Left ventricle myocardium inferior (tissue), 1 donor: ENCODE measurements around the gene RFESD. TPM values are rescaled to one million over a fixed set of nuclear protein-coding genes. Genes with fewer than 3 reads are reported as not detected.
"Not testable (repeated sequence)": the region's sequence is repeated elsewhere in the genome, so short reads cannot be mapped to it uniquely, and the experiment has no call there.

Source experiments
- DNase-seq: peaks from one replicate; pipeline ENCODE4 v3.0.0-alpha.2; 2020
- H3K27ac ChIP-seq: fragments of 200-600 bp; replicated peaks from 2 replicates; pipeline ENCODE4 v1.8.0; 2021
- H3K27me3 ChIP-seq: fragments of 200-600 bp; 2 replicates; pipeline ENCODE4 v1.8.0; 2021; ENCODE audit warnings: low read depth
- H3K36me3 ChIP-seq: fragments of 200-600 bp; 2 replicates; pipeline ENCODE4 v1.8.0; 2021
- H3K4me1 ChIP-seq: fragments of 200-600 bp; 2 replicates; pipeline ENCODE4 v1.8.0; 2021
- H3K4me3 ChIP-seq: fragments of 200-600 bp; 2 replicates; pipeline ENCODE4 v1.8.0; 2021; ENCODE audit warnings: mild to moderate bottlenecking, moderate library complexity
- H3K9me3 ChIP-seq: fragments of 200-600 bp; replicated peaks from 2 replicates; pipeline ENCODE4 v1.8.0; 2021
- intact Hi-C: fragments of 100-400 bp; cut with micrococcal nuclease; formaldehyde crosslinking; loops from one replicate; pipeline ENCODE4 v1.11.0; 2022
- total RNA-seq: library from RNA; stranded (reverse); fragmentation: NEBNext Ultra II Directional; extraction: Animal tissue kit (Norgen Biotek cat#: 25700); gene quantifications from one replicate; pipeline ENCODE4 v1.2.1, GENCODE V29; 2021
- TF ChIP-seq, protein P1 (sequence below): fragments of 200-600 bp; IDR thresholded peaks from 2 replicates; pipeline ENCODE4 v1.8.0; 2021; ENCODE audit warnings: antibody characterized with exemption, mild to moderate bottlenecking, borderline replicate concordance
- donor health status: DM: no; HTN: yes; CAD: no; lungs with severe emphysema.

Gene RFESD
- total RNA-seq, 1 donor from 2014 or later, result 2.8 TPM

GRCh38 chr5:95628933-95629332 is 17.6 kb upstream of the RFESD start:
- Histone ChIP-seq H3K27ac (no peak overlapping the region), H3K36me3 (no peaks in the 10 kb centered on the region), H3K4me1 (peaks cover 13% of the 10 kb centered on the region), H3K27me3 (no peaks in the 10 kb centered on the region), H3K9me3 (no peaks in the 10 kb centered on the region), H3K4me3 (no peak overlapping the region)
- intact Hi-C loops, result no loop called here
- no peak for DNase-seq
- TF ChIP-seq, protein P1, sequence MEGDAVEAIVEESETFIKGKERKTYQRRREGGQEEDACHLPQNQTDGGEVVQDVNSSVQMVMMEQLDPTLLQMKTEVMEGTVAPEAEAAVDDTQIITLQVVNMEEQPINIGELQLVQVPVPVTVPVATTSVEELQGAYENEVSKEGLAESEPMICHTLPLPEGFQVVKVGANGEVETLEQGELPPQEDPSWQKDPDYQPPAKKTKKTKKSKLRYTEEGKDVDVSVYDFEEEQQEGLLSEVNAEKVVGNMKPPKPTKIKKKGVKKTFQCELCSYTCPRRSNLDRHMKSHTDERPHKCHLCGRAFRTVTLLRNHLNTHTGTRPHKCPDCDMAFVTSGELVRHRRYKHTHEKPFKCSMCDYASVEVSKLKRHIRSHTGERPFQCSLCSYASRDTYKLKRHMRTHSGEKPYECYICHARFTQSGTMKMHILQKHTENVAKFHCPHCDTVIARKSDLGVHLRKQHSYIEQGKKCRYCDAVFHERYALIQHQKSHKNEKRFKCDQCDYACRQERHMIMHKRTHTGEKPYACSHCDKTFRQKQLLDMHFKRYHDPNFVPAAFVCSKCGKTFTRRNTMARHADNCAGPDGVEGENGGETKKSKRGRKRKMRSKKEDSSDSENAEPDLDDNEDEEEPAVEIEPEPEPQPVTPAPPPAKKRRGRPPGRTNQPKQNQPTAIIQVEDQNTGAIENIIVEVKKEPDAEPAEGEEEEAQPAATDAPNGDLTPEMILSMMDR, result no peak

DNA sequence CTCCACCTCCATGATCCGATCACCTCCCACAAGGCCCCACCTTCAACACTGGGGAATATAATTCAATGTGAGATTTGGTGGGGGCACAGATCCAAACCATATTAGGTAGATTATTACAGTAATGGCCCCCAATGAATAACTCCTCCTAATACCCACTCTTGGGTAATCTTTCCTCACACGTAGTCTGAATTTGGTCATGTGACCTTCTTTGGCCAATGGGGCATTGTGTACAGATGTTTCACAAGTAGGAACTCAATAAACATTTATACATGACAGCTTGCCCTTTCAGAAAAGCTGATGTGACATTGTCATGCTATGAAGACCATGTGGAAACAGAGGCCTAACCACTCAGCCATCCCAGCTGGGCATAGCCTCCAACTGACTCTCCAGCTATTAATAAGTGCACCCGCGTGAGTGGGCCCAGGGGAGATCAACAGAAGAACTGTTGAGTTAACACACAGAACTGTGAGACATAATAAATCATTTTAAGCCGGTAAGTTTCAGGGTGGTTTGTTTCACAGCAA is 16.1 kb upstream of the RFESD start:
- H3K27ac ChIP-seq, result no peak overlapping the region
- intact Hi-C loops, result no loop called here
- H3K4me1 ChIP-seq, result peaks cover 13% of the 10 kb centered on the region
- H3K4me3 ChIP-seq, result no peak overlapping the region
- H3K9me3 ChIP-seq, result no peaks in the 10 kb centered on the region
- TF ChIP-seq, protein P1, result no peak
- no peaks in the 10 kb centered on the region for H3K27me3 ChIP-seq
- no peaks in the 10 kb centered on the region for H3K36me3 ChIP-seq
- DNase-seq, result no peak

GRCh38 chr5:95631255-95631958 is 15.2 kb upstream of the RFESD start:
- Histone ChIP-seq H3K27ac (no peak overlapping the region), H3K4me3 (no peak overlapping the region), H3K4me1 (peaks cover 13% of the 10 kb centered on the region), H3K9me3 (no peaks in the 10 kb centered on the region), H3K27me3 (no peaks in the 10 kb centered on the region), H3K36me3 (no peaks in the 10 kb centered on the region)
- TF ChIP-seq, protein P1, result no peak
- intact Hi-C loops, result no loop called here
- DNase-seq, result no peak

GRCh38 chr5:95631991-95632675 is 14.4 kb upstream of the RFESD start:
- TF ChIP-seq, protein P1, result no peak
- Histone ChIP-seq H3K9me3 (no peaks in the 10 kb centered on the region), H3K36me3 (no peaks in the 10 kb centered on the region), H3K4me1 (peaks cover 13% of the 10 kb centered on the region), H3K27ac (no peak overlapping the region), H3K4me3 (no peak overlapping the region), H3K27me3 (no peaks in the 10 kb centered on the region)
- DNase-seq, result no peak
- intact Hi-C loops, result no loop called here

- H3K27me3 ChIP-seq, H3K36me3 ChIP-seq, intact Hi-C loops, H3K9me3 ChIP-seq, DNase-seq, H3K27ac ChIP-seq, H3K4me3 ChIP-seq: not testable (repeated sequence)
- peaks cover 13% of the 10 kb centered on the region for H3K4me1 ChIP-seq
Measured at GRCh38 chr5:95632942-95633341, 13.6 kb upstream of the RFESD start.

DNA sequence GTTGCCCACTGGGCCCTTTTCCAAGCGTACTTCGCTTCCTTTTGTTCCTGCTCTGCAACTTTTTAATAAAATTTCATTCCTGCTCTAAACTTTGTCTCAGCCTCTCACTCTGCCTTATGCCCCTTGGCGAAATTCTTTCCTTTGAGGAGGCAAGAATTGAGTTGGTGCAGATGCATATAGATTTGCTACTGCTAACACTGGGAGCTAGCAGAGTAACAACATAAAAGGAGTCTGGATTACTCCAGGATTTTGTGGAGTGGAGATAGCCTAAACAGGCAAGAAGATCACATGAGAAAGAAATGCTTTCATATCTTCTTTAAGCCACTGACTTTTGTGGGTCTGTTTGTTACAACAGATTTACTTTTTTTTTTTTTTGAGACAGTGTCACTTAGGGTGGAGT is 12.9 kb upstream of the RFESD start:
- no peaks in the 10 kb centered on the region for H3K9me3 ChIP-seq
- H3K27me3 ChIP-seq, result no peaks in the 10 kb centered on the region
- intact Hi-C loops, result no loop called here
- H3K36me3 ChIP-seq, result no peaks in the 10 kb centered on the region
- H3K4me1 ChIP-seq, result peaks cover 13% of the 10 kb centered on the region
- DNase-seq, result no peak
- no peak overlapping the region for H3K27ac ChIP-seq
- TF ChIP-seq, protein P1, result no peak
- no peak overlapping the region for H3K4me3 ChIP-seq
